ENCODE measurements around the gene PCSK6.

DNA sequence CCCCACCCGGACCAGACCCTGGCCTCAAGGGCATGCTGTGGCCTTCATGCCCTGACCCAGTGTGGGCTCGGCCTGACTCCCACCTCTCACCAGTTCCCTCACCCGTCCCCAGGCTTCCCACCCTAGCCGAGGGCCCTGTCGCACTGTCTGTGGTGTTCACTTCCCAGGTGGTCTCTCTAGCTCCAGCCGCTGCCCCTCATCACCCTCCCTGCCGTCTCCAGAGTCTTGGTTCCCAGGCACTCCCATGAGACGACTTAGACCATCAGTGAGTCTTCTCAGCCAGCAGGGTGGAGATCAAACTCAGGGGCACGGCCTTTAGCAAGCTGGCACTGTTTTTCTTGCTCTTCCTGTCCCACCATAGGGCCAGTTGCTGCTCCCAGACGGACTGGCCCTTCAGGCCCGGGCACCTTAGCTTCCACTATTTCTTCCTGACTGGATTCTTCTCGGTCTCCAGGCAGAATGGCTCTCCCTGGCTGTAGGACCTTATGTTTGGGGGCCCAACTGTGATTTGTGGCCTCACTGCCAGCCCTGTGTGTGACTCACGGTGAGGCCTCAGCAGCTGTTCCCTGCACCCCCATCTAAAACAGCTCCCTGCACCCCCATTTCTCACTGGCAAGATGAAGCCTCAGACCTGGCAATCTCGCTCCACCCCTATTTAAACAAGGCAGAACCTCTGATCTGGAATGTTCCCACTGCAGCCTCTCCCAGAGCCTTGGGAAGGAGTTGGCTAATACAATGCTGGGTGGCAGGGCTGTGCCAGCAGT is 9.4 kb upstream of the PCSK6 start:
- TF ChIP-seq TAF1 (IDR thresholded peaks at IDR 0.05; ENCODE audit: low read depth) = no peak
- no peak for TF ChIP-seq EP300 (IDR thresholded peaks at IDR 0.05; ENCODE audit: borderline replicate concordance)
- TF ChIP-seq, protein P1, sequence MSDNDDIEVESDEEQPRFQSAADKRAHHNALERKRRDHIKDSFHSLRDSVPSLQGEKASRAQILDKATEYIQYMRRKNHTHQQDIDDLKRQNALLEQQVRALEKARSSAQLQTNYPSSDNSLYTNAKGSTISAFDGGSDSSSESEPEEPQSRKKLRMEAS (IDR thresholded peaks at IDR 0.05) = no peak
- TF ChIP-seq, protein P2, sequence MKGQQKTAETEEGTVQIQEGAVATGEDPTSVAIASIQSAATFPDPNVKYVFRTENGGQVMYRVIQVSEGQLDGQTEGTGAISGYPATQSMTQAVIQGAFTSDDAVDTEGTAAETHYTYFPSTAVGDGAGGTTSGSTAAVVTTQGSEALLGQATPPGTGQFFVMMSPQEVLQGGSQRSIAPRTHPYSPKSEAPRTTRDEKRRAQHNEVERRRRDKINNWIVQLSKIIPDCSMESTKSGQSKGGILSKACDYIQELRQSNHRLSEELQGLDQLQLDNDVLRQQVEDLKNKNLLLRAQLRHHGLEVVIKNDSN (IDR thresholded peaks at IDR 0.05) = no peak
- TF ChIP-seq CEBPB (IDR thresholded peaks at IDR 0.05) = no peak
- no peak for TF ChIP-seq FOXM1 (IDR thresholded peaks at IDR 0.05; ENCODE audit: borderline replicate concordance, low read depth)
- no peak for TF ChIP-seq RAD21 (IDR thresholded peaks at IDR 0.05; ENCODE audit: low read depth)
- TF ChIP-seq YY1 (IDR thresholded peaks at IDR 0.05; ENCODE audit: low read depth) = no peak

Data from Ishikawa (cell line).